ENCODE data around the gene YDJC.
A peak's percentile ranks its signal among the peaks of the same experiment; 100 is the strongest.

Gene YDJC

GRCh38 chr22:21652547-21653545 is 23.0 kb upstream of the YDJC start:
- peak overlapping the region; percentile 96 for H3K4me3 Mint-ChIP-seq
- no peaks in the 10 kb centered on the region for H3K9me3 Mint-ChIP-seq
- H3K36me3 Mint-ChIP-seq (ENCODE audit: low read depth): peaks cover 14% of the 10 kb centered on the region
- peaks cover 59% of the 10 kb centered on the region for H3K4me1 Mint-ChIP-seq
- DNase-seq: peak; percentile 87
- no peak for TF ChIP-seq CTCF (IDR thresholded peaks at IDR 0.05)
- H3K27me3 Mint-ChIP-seq (ENCODE audit: low read depth, poor library complexity): peaks cover 8% of the 10 kb centered on the region
- peak overlapping the region; percentile 79 for H3K27ac Mint-ChIP-seq

- Mint-ChIP-seq H3K4me3 (peak overlapping the region; percentile 96), H3K36me3 (ENCODE audit: low read depth) (peaks cover 14% of the 10 kb centered on the region), H3K9me3 (no peaks in the 10 kb centered on the region), H3K27me3 (ENCODE audit: low read depth, poor library complexity) (peaks cover 8% of the 10 kb centered on the region), H3K4me1 (peaks cover 60% of the 10 kb centered on the region), H3K27ac (peak overlapping the region; percentile 97)
- no peak for TF ChIP-seq CTCF (IDR thresholded peaks at IDR 0.05)
- DNase-seq: peak; percentile 92
Measured at GRCh38 chr22:21652010-21652546, 22.3 kb upstream of the YDJC start.

- no peak for DNase-seq
Measured at GRCh38 chr22:21651521-21652009, 21.7 kb upstream of the YDJC start.

GRCh38 chr22:21650823-21651520 is 21.1 kb upstream of the YDJC start:
- Mint-ChIP-seq H3K36me3 (ENCODE audit: low read depth) (peaks cover 23% of the 10 kb centered on the region), H3K27me3 (ENCODE audit: low read depth, poor library complexity) (peaks cover 5% of the 10 kb centered on the region), H3K4me1 (peaks cover 58% of the 10 kb centered on the region), H3K4me3 (peak overlapping the region; percentile 96), H3K9me3 (no peaks in the 10 kb centered on the region), H3K27ac (peak overlapping the region; percentile 97)
- no peak for TF ChIP-seq CTCF (IDR thresholded peaks at IDR 0.05)
- no peak for DNase-seq

More at GRCh38 chr22:21651521-21652009, 21.7 kb upstream of the YDJC start:
- Mint-ChIP-seq H3K4me1 (peaks cover 60% of the 10 kb centered on the region), H3K27ac (peak overlapping the region; percentile 97), H3K4me3 (peak overlapping the region; percentile 96), H3K9me3 (no peaks in the 10 kb centered on the region), H3K27me3 (ENCODE audit: low read depth, poor library complexity) (peaks cover 5% of the 10 kb centered on the region), H3K36me3 (ENCODE audit: low read depth) (peaks cover 18% of the 10 kb centered on the region)
- TF ChIP-seq CTCF (IDR thresholded peaks at IDR 0.05): no peak

- TF ChIP-seq CTCF (IDR thresholded peaks at IDR 0.05): no peak
- H3K27me3 Mint-ChIP-seq (ENCODE audit: low read depth, poor library complexity): peaks cover 5% of the 10 kb centered on the region
- H3K27ac Mint-ChIP-seq: peak overlapping the region; percentile 93
- H3K36me3 Mint-ChIP-seq (ENCODE audit: low read depth): peaks cover 23% of the 10 kb centered on the region
- peak overlapping the region; percentile 96 for H3K4me3 Mint-ChIP-seq
- DNase-seq: no peak
- peaks cover 57% of the 10 kb centered on the region for H3K4me1 Mint-ChIP-seq
- H3K9me3 Mint-ChIP-seq: no peaks in the 10 kb centered on the region
Measured at GRCh38 chr22:21650280-21650679, 20.5 kb upstream of the YDJC start.

All from nephron progenitor cell (in vitro differentiated cells).